ENCODE data around the gene PPP1R1C. TPM values are rescaled to one million over a fixed set of nuclear protein-coding genes. Genes with fewer than 3 reads are reported as not detected.
"Not testable (repeated sequence)": the region's sequence is repeated elsewhere in the genome, so short reads cannot be mapped to it uniquely, and the experiment has no call there.

Gene PPP1R1C
- total RNA-seq, 1 donor = not detected

DNA sequence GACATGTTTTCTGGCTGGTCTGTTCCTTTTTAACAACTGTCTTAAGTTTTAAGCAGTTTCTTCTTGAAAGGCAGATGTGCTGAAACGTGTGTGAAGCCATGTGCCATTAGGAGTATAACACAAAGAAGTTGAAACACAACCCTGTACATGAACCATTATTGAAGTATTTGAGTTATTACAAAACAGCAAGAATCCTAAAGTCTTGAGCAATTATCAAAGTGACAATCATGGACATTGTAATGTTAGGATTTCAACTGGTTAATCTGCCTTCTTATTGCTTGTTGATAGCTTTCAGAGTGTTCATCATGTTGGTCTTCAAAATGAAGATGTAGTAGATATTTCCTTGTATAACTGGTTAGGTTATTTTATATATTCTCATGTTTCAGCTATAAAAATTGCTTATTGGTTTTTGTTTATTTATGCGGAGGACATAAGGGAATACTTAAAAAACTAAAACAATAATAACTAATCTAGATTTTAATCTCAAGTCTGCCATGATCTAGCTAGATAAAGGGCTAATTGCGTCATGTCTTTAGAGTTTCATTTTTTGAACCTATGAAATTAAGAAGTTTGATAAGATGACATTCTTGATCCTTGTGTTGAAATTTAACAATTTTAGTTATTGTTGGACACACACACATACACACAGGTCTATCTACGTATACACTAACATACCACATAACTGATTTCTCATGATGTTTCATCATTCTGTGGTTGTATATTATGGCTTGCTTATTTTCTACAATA, 21.1 kb downstream of the PPP1R1C start:
- no peak for DNase-seq (ENCODE audit: low read depth in 2 of 3, low spot score in 2 of 3)

DNA sequence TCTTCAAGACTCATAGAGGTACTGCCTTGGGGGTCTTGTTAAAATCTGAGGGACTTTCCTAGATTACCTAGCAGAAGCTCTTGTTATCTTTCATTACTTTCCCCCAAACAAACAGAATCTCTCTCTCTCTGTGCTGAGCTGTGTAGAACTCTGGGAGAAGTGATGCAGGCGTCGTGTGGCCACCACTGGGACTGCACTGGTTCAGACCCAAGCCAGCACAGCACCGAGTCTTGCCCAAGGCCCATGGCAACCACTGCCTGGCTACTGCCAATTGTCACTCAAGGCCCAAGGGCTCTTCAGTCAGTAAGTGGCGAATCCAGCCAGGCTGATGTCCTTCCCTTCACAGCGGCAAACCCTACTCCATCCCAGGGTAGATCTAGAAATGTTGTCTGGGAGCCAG, 28.6 kb downstream of the PPP1R1C start:
- DNase-seq (ENCODE audit: low read depth in 2 of 3, low spot score in 2 of 3) = no peak

DNA sequence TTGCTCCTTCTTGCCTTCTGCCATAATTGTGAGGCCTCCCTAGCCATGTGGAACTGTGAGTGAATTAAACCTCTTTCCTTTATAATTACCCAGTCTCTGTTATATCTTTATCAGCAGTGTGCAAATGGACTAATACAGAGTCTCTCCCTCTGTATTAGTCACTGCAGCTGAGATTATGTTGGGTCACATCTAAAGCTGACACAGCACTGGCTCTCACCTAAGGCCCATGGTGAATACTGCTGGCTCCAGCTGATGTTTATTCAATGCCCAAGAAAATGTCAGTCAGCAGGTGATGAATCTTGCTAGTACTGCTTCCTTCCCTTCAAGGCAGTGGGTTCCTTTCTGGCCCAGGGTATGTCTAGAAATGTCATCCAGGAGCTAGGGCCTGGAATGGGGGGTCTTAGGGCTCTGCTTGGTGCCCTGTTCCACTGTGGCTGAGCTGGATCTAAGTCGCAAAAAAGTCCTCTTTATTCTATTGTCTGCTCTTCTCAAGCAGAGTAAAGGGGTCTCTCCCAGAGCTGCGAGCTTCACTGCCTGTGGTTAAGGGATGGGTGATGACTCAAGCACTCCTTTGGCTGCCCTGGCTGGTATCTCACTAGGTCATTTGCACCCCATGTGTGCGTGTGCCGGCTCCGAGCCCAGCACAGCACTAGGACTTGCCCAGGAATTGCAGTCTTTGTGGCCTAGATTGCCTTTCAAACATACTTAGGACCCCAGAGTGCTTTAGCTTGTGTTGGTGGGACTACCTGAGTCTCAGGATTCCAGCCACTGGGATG, 29.9 kb downstream of the PPP1R1C start:
- DNase-seq (ENCODE audit: low read depth in 2 of 3, low spot score in 2 of 3) = no peak

DNA sequence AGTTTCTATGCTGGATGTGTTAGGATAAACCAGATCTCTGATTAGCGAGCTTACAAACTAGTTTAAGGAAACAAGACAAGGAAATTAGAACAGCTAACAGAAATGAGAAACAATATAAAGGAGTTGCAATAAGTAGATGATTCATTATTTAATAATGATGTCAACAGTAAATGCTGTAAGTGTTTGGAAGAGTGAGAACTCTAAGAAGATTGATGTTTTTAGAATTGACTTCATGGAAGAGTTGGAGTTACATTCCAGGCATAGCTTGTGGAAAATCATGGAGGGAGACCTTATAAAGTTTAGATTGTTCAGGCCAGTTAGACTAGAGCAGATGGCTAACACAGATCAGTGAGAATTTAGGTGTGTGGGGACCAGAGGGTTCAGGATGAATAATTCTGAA, 32.6 kb downstream of the PPP1R1C start:
- DNase-seq (ENCODE audit: low read depth in 2 of 3, low spot score in 2 of 3) = no peak

DNA sequence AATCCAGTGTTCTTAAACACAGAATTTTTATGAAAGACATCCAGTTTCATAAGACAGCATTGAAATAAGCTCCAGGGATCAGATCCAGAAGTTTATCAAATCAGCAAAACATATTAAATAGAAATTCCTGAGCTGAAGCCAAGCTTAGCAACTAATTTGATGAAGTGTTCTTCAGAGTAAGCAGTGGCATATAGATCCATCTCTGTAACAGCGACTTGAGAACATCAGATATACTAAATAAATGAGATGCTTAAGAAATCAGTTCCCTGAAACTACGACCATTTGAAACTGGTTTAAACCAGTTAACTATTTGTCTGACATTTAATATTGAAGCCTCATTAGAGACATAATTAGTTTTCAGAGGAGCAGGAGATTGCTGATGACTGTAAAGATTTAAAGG, 34.1 kb downstream of the PPP1R1C start:
- no peak for DNase-seq (ENCODE audit: low read depth in 2 of 3, low spot score in 2 of 3)

DNA sequence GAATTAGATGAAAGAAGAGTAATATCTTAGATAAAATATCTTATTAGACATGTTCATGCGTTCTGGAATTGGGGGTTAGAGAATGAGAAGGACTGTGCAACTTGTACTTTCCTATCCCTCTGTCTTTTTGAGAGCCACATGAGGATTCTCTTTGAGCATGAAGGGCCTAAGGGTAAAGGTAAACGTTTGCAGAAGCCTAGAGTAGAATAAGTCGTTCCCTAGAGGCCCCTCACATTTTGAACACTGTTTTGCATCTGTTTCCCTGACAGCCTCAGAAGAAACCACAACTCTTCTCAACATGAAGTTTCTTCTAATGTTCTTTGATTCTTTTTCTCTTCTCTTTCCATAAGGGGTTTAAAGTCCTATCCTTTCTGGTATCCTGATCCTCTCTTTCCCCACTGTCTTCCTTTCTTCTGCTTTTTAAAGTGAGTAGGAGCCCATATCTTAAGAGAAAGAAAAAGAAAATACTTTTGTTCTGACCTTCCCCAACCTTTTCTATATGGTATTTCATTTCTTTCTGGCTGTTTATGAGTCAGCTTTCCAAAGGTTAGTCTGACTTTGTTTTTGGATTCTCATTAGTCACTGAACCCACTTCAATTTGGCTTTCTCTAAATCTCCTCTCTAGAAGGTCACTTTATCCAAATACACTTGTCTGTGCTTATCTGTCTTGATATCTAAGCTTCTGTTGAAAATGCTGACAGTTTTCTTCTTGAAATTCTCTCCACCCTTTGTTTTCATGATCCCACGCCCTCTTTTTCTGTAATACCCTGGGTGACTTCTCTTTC, 34.8 kb downstream of the PPP1R1C start:
- no peak for DNase-seq (ENCODE audit: low read depth in 2 of 3, low spot score in 2 of 3)

DNA sequence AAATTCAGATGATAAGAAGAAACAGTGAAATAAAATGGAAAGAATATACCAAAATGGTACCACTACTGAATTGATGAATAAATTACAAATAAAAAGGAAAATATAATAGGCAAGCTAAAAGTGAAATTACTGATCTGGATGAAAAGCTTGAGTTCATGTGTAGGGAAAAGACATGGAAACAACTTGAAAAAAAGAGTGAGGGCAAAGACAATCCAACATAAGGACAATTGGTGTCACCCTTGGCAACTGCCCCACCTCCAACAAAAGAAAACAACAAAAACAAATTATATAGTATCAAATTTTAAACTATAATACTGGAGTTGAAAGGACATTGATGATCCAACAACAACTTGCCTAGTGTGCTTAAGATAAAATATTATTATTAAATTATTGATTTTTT, 37.6 kb downstream of the PPP1R1C start:
- DNase-seq (ENCODE audit: low read depth in 2 of 3, low spot score in 2 of 3) = no peak

DNA sequence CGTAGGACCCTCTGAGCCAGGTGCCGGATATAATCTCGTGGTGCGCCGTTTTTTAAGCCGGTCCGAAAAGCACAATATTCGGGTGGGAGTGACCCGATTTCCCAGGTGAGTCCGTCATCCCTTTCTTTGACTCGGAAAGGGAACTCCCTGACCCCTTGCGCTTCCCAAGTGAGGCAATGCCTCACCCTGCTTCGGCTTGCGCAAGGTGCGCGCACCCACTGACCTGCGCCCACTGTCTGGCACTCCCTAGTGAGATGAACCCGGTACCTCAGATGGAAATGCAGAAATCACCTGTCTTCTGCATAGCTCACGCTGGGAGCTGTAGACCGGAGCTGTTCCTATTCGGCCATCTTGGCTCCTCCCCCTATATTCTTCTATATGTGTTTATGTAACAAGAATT, 45.2 kb downstream of the PPP1R1C start:
- DNase-seq (ENCODE audit: low read depth in 2 of 3, low spot score in 2 of 3) = not testable (repeated sequence)

DNA sequence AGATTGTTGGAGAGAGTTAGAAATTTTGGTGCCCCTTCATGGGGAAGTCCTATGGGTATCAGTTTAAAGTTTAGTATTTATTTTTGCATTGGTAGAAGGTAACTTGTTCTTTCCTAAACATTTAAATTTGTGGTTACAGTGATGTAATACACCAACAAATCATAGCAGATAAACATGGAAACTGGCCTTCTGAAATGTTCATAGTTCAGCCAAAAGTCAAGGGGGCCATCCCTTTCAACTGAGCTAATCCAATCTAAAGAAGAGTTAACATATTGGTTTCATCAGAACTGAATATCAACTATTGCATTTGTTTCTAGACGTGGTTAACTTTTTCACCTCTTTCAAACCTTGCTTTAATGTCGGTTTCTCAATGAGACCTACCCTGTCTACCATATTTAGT, 46.3 kb downstream of the PPP1R1C start:
- DNase-seq (ENCODE audit: low read depth in 2 of 3, low spot score in 2 of 3) = no peak

DNA sequence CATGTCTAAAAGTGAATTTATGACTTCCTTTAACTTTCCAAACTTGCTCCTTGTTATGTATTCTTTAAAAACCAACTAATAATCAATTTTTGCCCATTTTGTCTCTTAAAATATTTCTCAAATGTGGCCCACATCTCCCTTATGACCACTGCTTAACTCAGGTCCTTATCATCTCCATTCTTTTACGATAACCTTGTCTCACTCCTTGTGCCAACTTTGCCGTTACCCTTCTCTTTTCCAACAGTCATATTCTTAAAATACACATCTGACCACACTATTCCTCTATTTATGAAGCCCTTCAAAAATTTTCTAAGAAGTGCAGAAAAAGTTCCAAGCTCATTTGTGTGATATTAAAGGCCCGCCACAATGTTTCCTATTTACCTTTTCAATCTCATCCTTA, 47.8 kb downstream of the PPP1R1C start:
- no peak for DNase-seq (ENCODE audit: low read depth in 2 of 3, low spot score in 2 of 3)

DNA sequence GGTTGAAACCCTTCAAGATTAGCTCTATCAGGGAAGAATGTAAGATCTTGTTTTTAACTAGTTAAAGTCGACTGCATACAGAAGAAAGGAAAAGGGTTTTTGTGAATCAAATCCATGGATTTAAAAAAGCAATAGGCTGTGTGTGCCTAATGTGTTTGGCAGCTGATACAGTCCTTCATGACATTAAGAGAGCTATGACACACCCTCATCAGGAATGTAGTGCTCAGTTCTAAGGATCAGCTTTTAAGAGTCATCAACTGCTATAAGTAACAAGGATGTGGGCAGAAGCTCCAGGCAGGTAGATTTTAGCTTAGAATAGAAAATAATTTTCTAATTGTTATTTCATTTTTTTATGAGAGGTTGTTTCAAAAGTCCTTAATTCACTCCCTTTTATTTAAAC, 52.9 kb downstream of the PPP1R1C start:
- DNase-seq (ENCODE audit: low read depth in 2 of 3, low spot score in 2 of 3) = no peak

DNA sequence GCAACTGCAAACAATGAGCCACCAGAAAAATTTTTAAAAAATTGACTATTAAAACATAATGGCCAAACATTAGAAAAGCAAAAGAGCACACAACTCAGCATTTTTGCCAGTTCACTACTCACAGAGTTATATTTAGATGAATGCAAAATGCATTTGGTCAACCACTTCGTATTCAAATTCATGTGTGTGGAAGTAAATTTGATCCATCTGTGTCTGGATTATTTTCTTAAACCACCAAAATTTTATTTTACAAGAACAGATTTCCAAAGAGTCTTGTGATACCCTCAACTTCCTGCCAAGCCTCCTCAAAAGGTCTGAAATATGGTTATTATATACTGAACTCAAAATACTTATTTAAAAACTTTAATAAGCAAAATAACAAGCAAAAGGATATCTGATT, 57.4 kb downstream of the PPP1R1C start:
- no peak for DNase-seq (ENCODE audit: low read depth in 2 of 3, low spot score in 2 of 3)

DNA sequence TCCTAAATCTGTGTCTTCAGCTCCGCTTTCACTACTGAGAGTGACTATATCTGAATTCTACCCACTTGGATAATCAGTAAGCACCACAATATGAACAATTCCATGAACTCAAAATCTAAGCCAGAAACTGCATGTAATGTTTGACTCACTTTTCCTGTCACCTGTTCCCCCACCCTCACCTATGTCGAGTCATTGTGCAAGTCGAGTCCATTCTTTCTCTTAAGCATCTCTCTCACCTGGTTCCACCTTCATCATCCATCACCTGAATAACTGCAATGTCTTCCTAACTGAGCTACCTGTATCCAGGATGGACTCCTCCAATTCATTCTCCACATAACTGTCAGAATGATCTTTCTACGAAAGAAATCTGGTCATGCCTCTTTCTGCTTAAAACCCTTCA, 58.2 kb downstream of the PPP1R1C start:
- no peak for DNase-seq (ENCODE audit: low read depth in 2 of 3, low spot score in 2 of 3)

DNA sequence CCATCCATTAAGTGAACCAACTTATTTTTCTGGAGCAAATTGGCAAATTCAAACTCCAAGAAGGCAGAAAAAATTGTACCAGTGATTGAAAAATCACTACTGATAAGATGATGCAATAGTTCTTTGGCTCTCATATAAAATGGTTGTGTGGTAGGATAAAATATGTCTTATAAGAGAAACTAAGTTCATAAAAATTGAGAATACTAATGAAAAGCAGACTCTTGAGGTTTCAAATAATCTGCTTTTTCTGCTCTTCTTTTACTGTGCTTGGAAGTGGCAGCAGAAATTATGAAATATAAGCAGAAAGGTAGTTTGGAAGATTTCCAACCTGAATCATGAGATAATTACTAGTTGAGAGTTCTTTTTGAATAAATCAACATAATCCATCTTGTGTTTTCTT, 61.9 kb downstream of the PPP1R1C start:
- DNase-seq (ENCODE audit: low read depth in 2 of 3, low spot score in 2 of 3) = no peak

DNA sequence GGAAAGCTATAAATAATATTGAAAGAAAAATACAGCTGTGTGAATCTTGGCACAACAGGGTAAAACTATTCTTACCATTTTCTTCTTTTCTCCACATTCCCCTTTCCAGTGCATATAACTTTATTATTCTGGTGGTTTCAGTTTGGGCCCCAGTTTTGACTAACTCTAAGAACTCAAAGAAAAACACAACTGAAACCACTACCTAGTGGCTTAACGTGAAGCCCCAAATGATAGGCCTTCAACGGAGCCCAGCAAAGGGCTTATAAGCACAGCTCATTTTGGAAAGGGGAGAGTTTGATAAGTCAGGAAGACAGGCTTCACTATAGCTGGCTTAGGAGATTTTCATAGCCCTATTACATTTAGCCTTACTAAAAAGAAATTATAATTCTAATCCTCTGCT, 62.4 kb downstream of the PPP1R1C start:
- DNase-seq (ENCODE audit: low read depth in 2 of 3, low spot score in 2 of 3) = no peak

DNA sequence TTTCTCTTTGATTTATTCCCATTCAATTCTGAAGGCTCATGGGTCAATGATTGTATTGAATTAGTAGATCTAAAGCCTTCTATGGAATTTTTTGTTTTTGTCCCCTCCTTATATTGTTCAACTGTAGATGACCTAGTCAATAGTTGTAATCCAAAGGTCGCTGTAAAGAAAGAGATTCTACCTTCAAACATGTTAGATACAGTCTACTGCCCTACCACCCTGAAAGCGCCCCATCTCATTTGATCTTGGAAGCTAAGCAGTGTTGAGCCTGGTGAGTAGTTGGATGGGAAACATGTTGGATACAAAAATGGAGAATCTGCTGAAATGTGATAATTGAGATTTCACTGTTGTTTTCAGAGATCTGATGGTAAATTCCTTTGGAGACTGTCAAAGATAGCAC, 63.0 kb downstream of the PPP1R1C start:
- DNase-seq (ENCODE audit: low read depth in 2 of 3, low spot score in 2 of 3) = no peak

DNA sequence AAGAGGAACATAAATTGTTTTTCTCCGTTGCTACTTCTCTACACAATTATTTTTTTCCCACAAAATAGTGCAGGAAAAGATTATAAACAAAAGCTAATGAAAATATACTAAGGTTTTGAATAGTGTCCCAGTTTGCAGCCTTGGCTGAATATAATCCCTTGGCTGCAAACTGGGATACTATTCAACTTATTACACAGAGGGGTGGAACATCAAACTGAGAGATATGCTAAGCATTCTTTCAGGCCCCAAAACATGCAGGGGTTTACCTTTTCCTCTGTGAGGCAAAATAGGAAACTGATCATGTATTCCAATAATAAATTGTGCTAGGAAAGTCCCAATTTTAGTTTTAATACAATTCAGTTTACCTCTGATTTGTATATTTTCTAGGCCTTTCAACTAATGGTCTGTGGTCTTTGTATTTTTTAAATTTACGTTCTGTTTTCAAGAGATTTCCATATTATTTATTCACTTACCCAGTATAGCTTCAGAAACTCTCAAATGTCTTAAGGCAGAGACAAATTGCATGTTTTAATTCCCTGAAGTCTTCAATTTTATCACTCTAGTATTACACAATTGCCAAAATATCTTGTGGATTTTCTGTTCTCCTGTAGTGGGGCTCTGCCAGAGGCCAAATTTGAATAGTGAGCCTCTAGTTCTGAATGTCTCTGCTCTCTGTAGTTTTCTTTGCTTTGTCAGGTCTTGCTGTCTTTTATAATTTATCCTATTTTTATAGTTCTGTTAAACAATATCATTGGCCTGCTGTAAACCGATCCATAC, 63.9 kb downstream of the PPP1R1C start:
- DNase-seq (ENCODE audit: low read depth in 2 of 3, low spot score in 2 of 3) = no peak

DNA sequence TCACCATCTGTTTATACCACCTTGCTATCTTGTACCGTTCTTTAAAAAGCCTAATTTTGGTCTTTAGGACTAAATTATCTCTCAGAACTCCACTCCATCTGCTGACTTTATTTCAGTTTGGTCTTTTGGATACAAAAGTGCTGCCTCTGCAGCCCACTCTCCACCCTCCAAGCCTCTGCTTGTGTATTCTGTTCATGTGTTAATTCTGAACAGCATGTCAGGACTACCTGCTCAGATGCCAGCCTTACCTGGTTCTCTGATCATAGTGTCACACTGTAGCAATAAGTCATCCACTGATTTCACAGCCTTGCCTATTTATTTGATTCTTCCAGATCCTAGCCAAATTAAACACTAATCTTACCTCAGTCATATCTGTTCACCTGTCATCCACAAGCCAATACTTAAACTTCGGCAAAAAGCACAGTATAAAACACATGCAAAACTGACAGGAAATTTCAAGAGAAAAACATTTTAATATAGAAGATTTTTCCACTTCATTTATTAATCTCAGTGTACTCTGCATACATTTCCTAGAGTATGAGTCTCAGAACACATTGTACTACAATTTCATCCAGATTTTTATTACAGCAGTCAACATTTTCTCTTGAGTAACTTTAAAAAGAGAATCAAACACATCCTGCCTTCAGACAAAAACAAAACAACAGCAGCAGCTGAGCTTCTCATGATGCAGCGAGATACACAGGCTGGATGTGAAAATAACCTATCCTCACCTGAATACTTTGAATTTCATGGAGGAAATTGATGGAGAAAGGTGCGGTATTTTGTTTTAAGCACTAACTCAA, 64.9 kb downstream of the PPP1R1C start:
- DNase-seq (ENCODE audit: low read depth in 2 of 3, low spot score in 2 of 3) = no peak

DNA sequence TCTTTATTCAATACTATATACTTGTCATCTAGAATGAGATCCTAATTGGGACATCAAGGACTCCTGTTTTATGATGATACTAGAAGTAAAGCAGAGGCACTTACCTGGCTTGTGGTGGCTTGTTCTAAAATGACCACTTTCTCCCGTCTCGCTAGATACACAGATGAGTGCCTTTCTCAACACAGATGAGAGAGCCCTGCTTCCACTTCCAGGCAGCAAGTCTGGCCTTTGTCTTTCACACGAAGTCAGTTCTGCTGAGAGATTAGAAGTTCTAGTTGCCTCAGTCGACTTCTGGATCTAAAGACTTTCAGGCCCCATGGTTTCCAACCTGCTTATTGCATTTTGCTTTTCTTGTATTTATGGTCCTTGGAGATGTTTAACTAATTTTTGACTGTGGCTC, 70.3 kb downstream of the PPP1R1C start:
- no peak for DNase-seq (ENCODE audit: low read depth in 2 of 3, low spot score in 2 of 3)

DNA sequence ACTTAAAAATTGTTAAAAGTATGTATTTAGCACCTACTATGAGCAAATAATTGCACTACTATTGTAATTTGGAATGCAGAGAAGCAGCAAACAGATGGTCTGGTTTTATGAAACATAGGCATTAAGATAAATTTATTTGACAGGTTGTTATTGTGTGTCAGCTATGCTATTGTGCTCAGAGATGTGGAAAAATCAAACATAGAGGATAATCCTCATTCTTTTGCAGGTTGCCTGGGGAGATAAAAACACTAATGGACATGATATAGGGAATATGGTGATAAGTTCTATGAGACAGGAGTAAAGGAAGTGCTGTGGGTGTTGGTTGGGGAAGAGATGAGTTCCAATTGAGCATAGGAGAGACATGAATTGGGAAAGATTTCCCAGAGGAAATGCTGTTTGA, 71.3 kb downstream of the PPP1R1C start:
- no peak for DNase-seq (ENCODE audit: low read depth in 2 of 3, low spot score in 2 of 3)

Measured in hematopoietic multipotent progenitor cell (in vitro differentiated cells).